Osteoblast (primary cell): ENCODE results near the gene POU6F2. TPM values are rescaled to one million over a fixed set of nuclear protein-coding genes. Genes with fewer than 3 reads are reported as not detected.

Experiments
- DNase-seq: peaks from one replicate; pipeline ENCODE4 v3.0.0; 2011; ENCODE audit warnings: low spot score, mixed read lengths; ENCODE audit not compliant: insufficient read length; ENCODE audit errors: missing footprints
- H2AFZ ChIP-seq: 2 replicates; pipeline ENCODE4 v1.6.0; 2011; ENCODE audit warnings: mild to moderate bottlenecking, low read length
- H3K27ac ChIP-seq: 2 replicates; pipeline ENCODE4 v1.5.1; 2011; ENCODE audit warnings: mild to moderate bottlenecking, low read depth, low read length, moderate library complexity
- H3K27me3 ChIP-seq: 2 replicates; pipeline ENCODE4 v1.6.0; 2012; ENCODE audit warnings: mild to moderate bottlenecking, control low read depth, inconsistent platforms, low read length, moderate library complexity; ENCODE audit not compliant: insufficient read depth
- H3K36me3 ChIP-seq: 2 replicates; pipeline ENCODE4 v1.5.1; 2011; ENCODE audit warnings: mild to moderate bottlenecking, low read length, control low read depth, moderate library complexity; ENCODE audit not compliant: insufficient read depth
- H3K4me1 ChIP-seq: 2 replicates; pipeline ENCODE4 v1.5.1; 2011; ENCODE audit warnings: mild to moderate bottlenecking, low read length, control low read depth, moderate library complexity; ENCODE audit not compliant: insufficient read depth
- H3K4me2 ChIP-seq: 2 replicates; pipeline ENCODE4 v1.6.0; 2011; ENCODE audit warnings: mild to moderate bottlenecking, low read length; ENCODE audit not compliant: insufficient read depth
- H3K4me3 ChIP-seq: fragments of 200-600 bp; sonication (generic); 3 replicates; pipeline ENCODE4 v1.5.1; 2012; ENCODE audit warnings: mild to moderate bottlenecking, low read length, inconsistent platforms; ENCODE audit not compliant: insufficient read depth
- H3K79me2 ChIP-seq: 2 replicates; pipeline ENCODE4 v1.6.0; 2012; ENCODE audit warnings: mild to moderate bottlenecking, low read length, control low read depth, inconsistent platforms; ENCODE audit not compliant: insufficient read depth
- H3K9me3 ChIP-seq: 2 replicates; pipeline ENCODE4 v1.5.1; 2011; ENCODE audit warnings: low read depth, low read length, control low read depth
- H4K20me1 ChIP-seq: 2 replicates; pipeline ENCODE4 v1.6.0; 2012; ENCODE audit warnings: mild to moderate bottlenecking, low read length, control low read depth; ENCODE audit not compliant: insufficient read depth
- CTCF ChIP-seq: IDR thresholded peaks from 2 replicates; pipeline ENCODE4 v1.5.1; 2011; ENCODE audit warnings: mild to moderate bottlenecking, low read depth, low read length, moderate library complexity; ENCODE audit errors: extremely low read depth
- total RNA-seq: library from RNA; depleted of rRNA; stranded (reverse); fragments of >200 nt; gene quantifications from 2 replicates; pipeline ENCODE4 v1.2.3, GENCODE V29; 2012

Gene POU6F2, protein sequence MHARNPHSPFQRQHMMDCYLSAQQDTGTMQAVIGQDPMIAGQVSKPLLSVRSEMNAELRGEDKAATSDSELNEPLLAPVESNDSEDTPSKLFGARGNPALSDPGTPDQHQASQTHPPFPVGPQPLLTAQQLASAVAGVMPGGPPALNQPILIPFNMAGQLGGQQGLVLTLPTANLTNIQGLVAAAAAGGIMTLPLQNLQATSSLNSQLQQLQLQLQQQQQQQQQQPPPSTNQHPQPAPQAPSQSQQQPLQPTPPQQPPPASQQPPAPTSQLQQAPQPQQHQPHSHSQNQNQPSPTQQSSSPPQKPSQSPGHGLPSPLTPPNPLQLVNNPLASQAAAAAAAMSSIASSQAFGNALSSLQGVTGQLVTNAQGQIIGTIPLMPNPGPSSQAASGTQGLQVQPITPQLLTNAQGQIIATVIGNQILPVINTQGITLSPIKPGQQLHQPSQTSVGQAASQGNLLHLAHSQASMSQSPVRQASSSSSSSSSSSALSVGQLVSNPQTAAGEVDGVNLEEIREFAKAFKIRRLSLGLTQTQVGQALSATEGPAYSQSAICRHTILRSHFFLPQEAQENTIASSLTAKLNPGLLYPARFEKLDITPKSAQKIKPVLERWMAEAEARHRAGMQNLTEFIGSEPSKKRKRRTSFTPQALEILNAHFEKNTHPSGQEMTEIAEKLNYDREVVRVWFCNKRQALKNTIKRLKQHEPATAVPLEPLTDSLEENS
- total RNA-seq, result under 0.01 TPM in 1 of 2 replicates, not detected in the other

DNA sequence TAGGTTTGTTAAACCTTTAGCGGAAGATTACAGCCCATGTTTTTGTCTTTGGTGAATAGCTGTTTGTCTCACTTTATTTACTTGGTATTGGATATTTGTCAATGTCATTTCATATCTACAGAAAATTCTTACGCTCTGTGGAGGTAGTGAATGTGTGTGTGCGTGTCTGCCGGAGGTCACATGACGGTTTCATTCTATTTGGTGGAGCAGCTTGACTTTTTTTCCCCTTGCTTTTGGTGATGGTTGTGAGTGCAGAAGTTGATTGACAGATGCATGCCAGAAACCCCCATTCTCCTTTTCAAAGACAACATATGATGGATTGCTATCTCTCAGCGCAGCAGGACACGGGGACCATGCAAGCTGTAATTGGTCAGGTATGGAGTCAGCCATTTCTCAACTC, at the start of gene POU6F2:
POU6F2 (plus strand) TSS at position 225 of the 400 bp plus-strand sequence; CDS start at position 270, 45 bp downstream.
- no peak for DNase-seq
- TF ChIP-seq CTCF, result no peak
- Histone ChIP-seq H3K36me3 (no peaks in the 10 kb centered on the region), H3K9me3 (no peaks in the 10 kb centered on the region), H3K4me1 (no peaks in the 10 kb centered on the region), H3K27ac (no peak within 1 kb of the TSS), H3K4me2 (no peak within 1 kb of the TSS), H2AFZ (no peak within 1 kb of the TSS), H3K27me3 (peaks cover 12% of the 10 kb centered on the region), H3K4me3 (no peak within 1 kb of the TSS), H3K79me2 (no peaks in the 10 kb centered on the region), H4K20me1 (no peaks in the 10 kb centered on the region)

- Histone ChIP-seq H4K20me1 (no peaks in the 10 kb centered on the region), H2AFZ (no peak overlapping the region), H3K4me3 (no peak overlapping the region), H3K27ac (no peak overlapping the region), H3K36me3 (no peaks in the 10 kb centered on the region), H3K27me3 (no peaks in the 10 kb centered on the region), H3K79me2 (no peaks in the 10 kb centered on the region), H3K4me1 (no peaks in the 10 kb centered on the region), H3K9me3 (no peaks in the 10 kb centered on the region), H3K4me2 (no peak overlapping the region)
- DNase-seq, result no peak
- no peak for TF ChIP-seq CTCF
These were observed 49.2 kb upstream of the POU6F2 start for GRCh38 chr7:38928506-38928905.

- Histone ChIP-seq H3K4me1 (no peaks in the 10 kb centered on the region), H4K20me1 (no peaks in the 10 kb centered on the region), H3K4me3 (no peak overlapping the region), H3K27ac (no peak overlapping the region), H3K27me3 (no peaks in the 10 kb centered on the region), H2AFZ (no peak overlapping the region), H3K4me2 (no peak overlapping the region), H3K36me3 (no peaks in the 10 kb centered on the region), H3K9me3 (no peaks in the 10 kb centered on the region), H3K79me2 (no peaks in the 10 kb centered on the region)
- no peak for TF ChIP-seq CTCF
- DNase-seq, result no peak
These were observed 48.1 kb upstream of the POU6F2 start for GRCh38 chr7:38929460-38930171.
